Measurements from ENCODE around the gene PLEKHH2.

DNA sequence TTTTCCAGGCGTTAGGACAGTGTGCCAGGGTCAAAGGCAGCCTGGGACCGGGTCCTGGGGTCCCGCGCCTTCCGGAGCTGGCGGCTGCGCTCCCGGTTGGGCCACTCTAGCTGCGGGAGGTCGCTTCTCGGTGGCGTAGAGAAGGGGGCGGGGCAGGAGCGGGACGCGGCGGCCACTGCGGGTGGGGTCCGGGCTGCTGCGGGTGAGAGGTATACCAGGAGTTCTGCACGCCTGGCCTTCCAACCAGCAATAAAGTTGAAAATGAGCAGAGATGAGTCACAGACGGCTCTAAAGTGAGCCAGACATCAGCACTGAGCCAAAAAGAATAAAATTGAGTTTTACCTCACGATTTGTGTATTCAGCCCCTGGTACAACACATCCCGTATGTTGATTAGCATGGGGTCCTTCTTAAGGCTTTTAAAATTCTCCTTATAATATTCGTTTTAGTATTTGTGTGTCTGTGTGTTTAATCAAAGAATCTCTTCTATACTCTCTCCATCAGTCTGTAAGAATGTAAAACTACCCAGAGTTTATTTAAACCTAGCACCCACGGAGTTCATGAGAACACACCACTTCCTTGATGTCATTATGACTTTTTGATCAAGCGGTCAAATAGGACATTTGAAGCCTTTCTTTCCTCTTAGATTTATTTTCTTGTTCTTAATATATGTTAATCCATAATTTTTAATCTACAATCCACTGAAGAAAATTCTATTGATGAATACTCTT, 39.4 kb downstream of the PLEKHH2 start, which contains the start of gene C1GALT1C1L:
- TF ChIP-seq EZH2 (IDR thresholded peaks at IDR 0.05) (no peak), POLR2AphosphoS5 (IDR thresholded peaks at IDR 0.05; ENCODE audit: borderline replicate concordance, low read depth, low read length) (peak; percentile 21; the same call in 1 of the 2 replicates), FOXP2 (optimal IDR thresholded peaks at IDR 0.05; ENCODE audit: control extremely low read depth, extremely low read length, insufficient read depth) (no peak)

Data from SK-N-MC (cell line).